Mesothelial cell of epicardium (in vitro differentiated cells): Measurements from ENCODE around the gene KAZN. TPM values are rescaled to one million over a fixed set of nuclear protein-coding genes. Genes with fewer than 3 reads are reported as not detected.

Source experiments
- DNase-seq, 2 experiments: peaks; one replicate each; pipeline ENCODE4 v3.0.0; 2021; ENCODE audit warnings: low spot score in 2 of 2; ENCODE audit not compliant: unreplicated experiment in 2 of 2
- H3K27ac Mint-ChIP-seq: 2 replicates; pipeline ENCODE4 v1.8.0; 2021; ENCODE audit warnings: mixed read lengths
- H3K27me3 Mint-ChIP-seq: 2 replicates; pipeline ENCODE4 v1.8.0; 2021; ENCODE audit warnings: low read depth, mixed read lengths
- H3K36me3 Mint-ChIP-seq: 2 replicates; pipeline ENCODE4 v1.8.0; 2021; ENCODE audit warnings: mixed read lengths
- H3K4me1 Mint-ChIP-seq: 2 replicates; pipeline ENCODE4 v1.8.0; 2021; ENCODE audit warnings: mixed read lengths
- H3K4me3 Mint-ChIP-seq: 2 replicates; pipeline ENCODE4 v1.8.0; 2021; ENCODE audit warnings: mild to moderate bottlenecking, moderate library complexity, mixed read lengths
- H3K9me3 Mint-ChIP-seq: 2 replicates; pipeline ENCODE4 v1.8.0; 2021; ENCODE audit warnings: mixed read lengths
- CTCF ChIP-seq: fragments of 200-600 bp; sonication (generic); IDR thresholded peaks from one replicate; pipeline ENCODE4 v1.5.0; 2021; ENCODE audit warnings: antibody characterized with exemption; ENCODE audit not compliant: unreplicated experiment
- total RNA-seq: library from RNA; stranded (reverse); gene quantifications from 3 replicates; pipeline ENCODE4 v1.2.1, GENCODE V29; 2021

Gene KAZN
- total RNA-seq, 1 donor from 2014 or later: 38.4 TPM

DNA sequence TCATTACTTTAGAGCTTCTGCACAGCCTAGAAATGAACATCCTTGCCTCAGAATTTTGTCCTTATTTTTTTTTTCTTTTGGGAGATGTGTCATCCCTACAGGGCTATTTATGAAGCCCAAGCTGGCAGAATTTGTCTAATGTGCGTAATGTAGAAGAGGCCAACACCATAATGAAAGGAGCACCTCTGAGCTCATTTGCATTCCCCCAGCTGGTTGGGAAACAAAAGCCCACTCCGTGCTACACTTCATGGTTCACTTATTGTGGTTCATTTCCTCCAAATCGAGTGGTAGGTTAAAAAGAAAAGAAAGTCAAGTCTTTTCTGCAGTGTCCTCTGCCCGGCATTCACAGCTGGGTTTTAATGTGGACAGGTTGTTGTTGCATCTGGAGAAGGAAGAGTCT lies 73.5 kb downstream of the KAZN start:
- no peak overlapping the region for H3K4me3 Mint-ChIP-seq
- H3K36me3 Mint-ChIP-seq: peaks cover 13% of the 10 kb centered on the region
- TF ChIP-seq CTCF: no peak
- H3K27me3 Mint-ChIP-seq: peaks cover 2% of the 10 kb centered on the region
- peaks cover 29% of the 10 kb centered on the region for H3K4me1 Mint-ChIP-seq
- peaks cover 17% of the 10 kb centered on the region for H3K9me3 Mint-ChIP-seq
- no peak for DNase-seq
- H3K27ac Mint-ChIP-seq: peak overlapping the region; percentile 51

DNA sequence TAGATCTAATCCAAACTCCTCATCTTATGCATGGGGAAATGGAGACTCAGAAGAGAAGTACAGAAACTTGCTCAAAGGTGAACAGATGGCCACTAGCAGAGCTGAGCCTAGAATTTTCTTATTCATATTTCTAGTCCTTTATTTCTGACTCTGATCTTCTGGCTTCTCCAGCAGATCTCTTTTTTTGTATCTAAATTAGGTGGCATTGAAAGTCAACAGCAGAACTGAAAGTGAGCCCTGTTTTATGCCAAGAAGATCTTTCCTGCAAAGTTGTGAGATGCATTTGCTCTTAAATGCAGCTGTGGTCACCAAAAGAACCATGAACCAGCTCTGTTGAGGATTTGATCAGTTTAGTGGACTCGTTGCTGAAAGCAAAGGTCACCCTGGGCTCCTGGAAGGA lies 75.5 kb downstream of the KAZN start:
- H3K27ac Mint-ChIP-seq: no peak overlapping the region
- no peak overlapping the region for H3K4me3 Mint-ChIP-seq
- H3K4me1 Mint-ChIP-seq: peaks cover 18% of the 10 kb centered on the region
- peaks cover 13% of the 10 kb centered on the region for H3K36me3 Mint-ChIP-seq
- peaks cover 17% of the 10 kb centered on the region for H3K9me3 Mint-ChIP-seq
- DNase-seq: no peak
- H3K27me3 Mint-ChIP-seq: peaks cover 2% of the 10 kb centered on the region
- no peak for TF ChIP-seq CTCF

- peaks cover 15% of the 10 kb centered on the region for H3K4me1 Mint-ChIP-seq
- no peak overlapping the region for H3K4me3 Mint-ChIP-seq
- H3K27me3 Mint-ChIP-seq: peaks cover 2% of the 10 kb centered on the region
- no peak for DNase-seq
- H3K36me3 Mint-ChIP-seq: peaks cover 13% of the 10 kb centered on the region
- TF ChIP-seq CTCF: no peak
- peaks cover 17% of the 10 kb centered on the region for H3K9me3 Mint-ChIP-seq
- H3K27ac Mint-ChIP-seq: no peak overlapping the region
Observed at GRCh38 chr1:14676400-14676799, 77.9 kb downstream of the KAZN start.

- peaks cover 5% of the 10 kb centered on the region for H3K4me1 Mint-ChIP-seq
- TF ChIP-seq CTCF: no peak
- peaks cover 17% of the 10 kb centered on the region for H3K9me3 Mint-ChIP-seq
- H3K4me3 Mint-ChIP-seq: no peak overlapping the region
- no peak overlapping the region for H3K27ac Mint-ChIP-seq
- peaks cover 2% of the 10 kb centered on the region for H3K27me3 Mint-ChIP-seq
- H3K36me3 Mint-ChIP-seq: peaks cover 13% of the 10 kb centered on the region
- DNase-seq: no peak
Observed at GRCh38 chr1:14677292-14677971, 78.9 kb downstream of the KAZN start.

DNA sequence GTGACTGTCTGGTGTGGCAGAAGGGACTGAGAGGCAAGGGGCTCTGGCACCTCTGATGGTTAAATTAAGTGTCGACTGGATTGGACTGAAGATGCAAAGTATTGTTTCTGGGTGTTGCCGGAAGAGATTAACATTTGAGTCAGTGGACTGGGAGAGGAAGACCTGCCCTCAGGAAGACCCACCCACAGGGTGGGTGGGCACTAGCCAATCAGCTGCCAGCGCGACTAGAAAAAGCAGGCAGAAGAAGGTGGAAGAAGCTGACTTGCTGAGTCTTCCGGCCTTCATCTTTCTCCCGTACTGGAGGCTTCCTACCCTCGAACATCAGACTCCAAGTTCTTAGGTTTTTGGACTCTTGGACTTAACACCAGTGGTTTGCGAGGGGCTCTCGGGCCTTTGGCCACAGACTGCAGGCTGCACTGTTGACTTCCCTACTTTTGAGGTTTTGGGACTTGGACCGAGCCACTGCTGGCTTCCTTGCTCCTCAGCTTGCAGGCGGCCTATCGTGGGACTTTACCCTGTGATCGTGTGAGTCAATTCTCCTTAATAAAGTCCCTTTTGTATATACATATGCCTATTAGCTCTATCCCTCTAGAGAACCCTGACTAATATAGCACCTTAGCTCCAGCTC lies 79.6 kb downstream of the KAZN start:
- Mint-ChIP-seq H3K4me1 (peaks cover 10% of the 10 kb centered on the region), H3K36me3 (peaks cover 12% of the 10 kb centered on the region), H3K27me3 (peaks cover 2% of the 10 kb centered on the region), H3K9me3 (peaks cover 17% of the 10 kb centered on the region), H3K27ac (no peak overlapping the region), H3K4me3 (no peak overlapping the region)
- TF ChIP-seq CTCF: no peak
- DNase-seq: no peak
